ENCODE data around the gene PIM2. TPM values are rescaled to one million over a fixed set of nuclear protein-coding genes. Genes with fewer than 3 reads are reported as not detected.
A peak's percentile ranks its signal among the peaks of the same experiment; 100 is the strongest.

Gene PIM2
- total and polyA plus RNA-seq, 2 experiments from 2014 or later: 4.4 to 4.6 TPM

- H3K79me2 ChIP-seq (ENCODE audit: insufficient read depth): peaks cover 27% of the 10 kb centered on the region
- H3K27me3 ChIP-seq (replicated peaks; ENCODE audit: insufficient read depth): no peaks in the 10 kb centered on the region
- H4K20me1 ChIP-seq (ENCODE audit: insufficient read depth): no peaks in the 10 kb centered on the region
- H3K4me2 ChIP-seq (ENCODE audit: unreplicated experiment): no peak overlapping the region
- no peak overlapping the region for H3K4me3 ChIP-seq
- H3F3A ChIP-seq (ENCODE audit: insufficient read depth): 0 out of 2 replicates have a peak, but pooled peaks cover 5% of the 10 kb centered on the region
- DNase-seq: no peak
- no peaks in the 10 kb centered on the region for H3K9me3 ChIP-seq (ENCODE audit: low read depth)
- no peaks in the 10 kb centered on the region for H3K4me1 ChIP-seq (ENCODE audit: insufficient read depth)
- no peak overlapping the region for H3K27ac ChIP-seq
- H3K9ac ChIP-seq: no peak overlapping the region
- 73 to 100% methylated on average over 3 to 5 of the region's 5 CpGs for WGBS, 2 experiments (ENCODE audit: low coverage in 1 of 2, low lambda C conversion rate in 2 of 2, missing lambda C conversion rate in 2 of 2)
- TF ChIP-seq EZH2phosphoT487 (IDR thresholded peaks at IDR 0.05; ENCODE audit: insufficient read depth, low read depth) (no peak), EZH2 (IDR thresholded peaks at IDR 0.05; ENCODE audit: insufficient read depth, poor library complexity, severe bottlenecking) (no peak)
- no peak overlapping the region for H2AFZ ChIP-seq
- in situ Hi-C loops (cut with MboI): loop anchor here (25.0 kb wide), 1 partner anchor 251 kb away; no protein-coding TSS in a partner anchor
- H3K9me2 ChIP-seq (ENCODE audit: insufficient read depth): no peaks in the 10 kb centered on the region
- H3K36me3 ChIP-seq (ENCODE audit: low read depth): no peaks in the 10 kb centered on the region
Observed at GRCh38 chrX:48913605-48914366, 5.0 kb downstream of the PIM2 start.

- Histone ChIP-seq H3K27me3 (replicated peaks; ENCODE audit: insufficient read depth) (no peaks in the 10 kb centered on the region), H3K9me2 (ENCODE audit: insufficient read depth) (no peaks in the 10 kb centered on the region), H3K4me2 (ENCODE audit: unreplicated experiment) (peak within 1 kb of the TSS; percentile 80), H3K4me3 (peak within 1 kb of the TSS; percentile 93), H4K20me1 (ENCODE audit: insufficient read depth) (no peaks in the 10 kb centered on the region), H3K9ac (peak within 1 kb of the TSS; percentile 100), H3K9me3 (ENCODE audit: low read depth) (no peaks in the 10 kb centered on the region), H3K79me2 (ENCODE audit: insufficient read depth) (peaks cover 41% of the 10 kb centered on the region), H3K36me3 (ENCODE audit: low read depth) (no peaks in the 10 kb centered on the region), H3F3A (ENCODE audit: insufficient read depth) (no peaks in the 10 kb centered on the region), H3K27ac (peak within 1 kb of the TSS; percentile 91), H2AFZ (peak within 1 kb of the TSS; percentile 84), H3K4me1 (ENCODE audit: insufficient read depth) (no peaks in the 10 kb centered on the region)
- DNase-seq: peak; percentile 81
- TF ChIP-seq EZH2 (IDR thresholded peaks at IDR 0.05; ENCODE audit: insufficient read depth, poor library complexity, severe bottlenecking) (no peak), EZH2phosphoT487 (IDR thresholded peaks at IDR 0.05; ENCODE audit: insufficient read depth, low read depth) (no peak)
- 1 to 3% methylated on average over 35 to 56 of the region's 60 CpGs for WGBS, 2 experiments (ENCODE audit: low coverage in 1 of 2, low lambda C conversion rate in 2 of 2, missing lambda C conversion rate in 2 of 2)
- in situ Hi-C loops (cut with MboI): loop anchor here (25.0 kb wide), 1 partner anchor 249 kb away; no protein-coding TSS in a partner anchor
Observed at GRCh38 chrX:48911412-48912182, 7.2 kb downstream of the PIM2 start, which contains the start of gene SLC35A2. TSS of gene SLC35A2 (minus strand) at chrX:48911646. CDS start at chrX:48911636, 10 bp downstream.

- in situ Hi-C loops (cut with MboI): loop anchor here (25.0 kb wide), 1 partner anchor 249 kb away; no protein-coding TSS in a partner anchor
- Histone ChIP-seq H3K9me2 (ENCODE audit: insufficient read depth) (no peaks in the 10 kb centered on the region), H2AFZ (peak overlapping the region; percentile 84), H3K4me2 (ENCODE audit: unreplicated experiment) (peak overlapping the region; percentile 78), H3K79me2 (ENCODE audit: insufficient read depth) (peaks cover 41% of the 10 kb centered on the region), H3K9me3 (ENCODE audit: low read depth) (no peaks in the 10 kb centered on the region), H3F3A (ENCODE audit: insufficient read depth) (no peaks in the 10 kb centered on the region), H3K27me3 (replicated peaks; ENCODE audit: insufficient read depth) (no peaks in the 10 kb centered on the region), H3K9ac (peak overlapping the region; percentile 100), H3K36me3 (ENCODE audit: low read depth) (no peaks in the 10 kb centered on the region), H3K4me1 (ENCODE audit: insufficient read depth) (no peaks in the 10 kb centered on the region), H4K20me1 (ENCODE audit: insufficient read depth) (no peaks in the 10 kb centered on the region), H3K27ac (peak overlapping the region; percentile 91), H3K4me3 (peak overlapping the region; percentile 93)
- peak; percentile 54 for DNase-seq
- 0 to 3% methylated on average over 9 to 12 of the region's 12 CpGs for WGBS, 2 experiments (ENCODE audit: low coverage in 1 of 2, low lambda C conversion rate in 2 of 2, missing lambda C conversion rate in 2 of 2)
- TF ChIP-seq EZH2phosphoT487 (IDR thresholded peaks at IDR 0.05; ENCODE audit: insufficient read depth, low read depth) (no peak), EZH2 (IDR thresholded peaks at IDR 0.05; ENCODE audit: insufficient read depth, poor library complexity, severe bottlenecking) (no peak)
Observed at GRCh38 chrX:48910926-48911411, 7.9 kb downstream of the PIM2 start.

GRCh38 chrX:48909703-48910294 lies 9.0 kb downstream of the PIM2 start:
- Histone ChIP-seq H3K9me3 (ENCODE audit: low read depth) (no peaks in the 10 kb centered on the region), H3K9ac (no peak overlapping the region), H3K4me3 (peak overlapping the region; percentile 93), H3K9me2 (ENCODE audit: insufficient read depth) (no peaks in the 10 kb centered on the region), H3K4me2 (ENCODE audit: unreplicated experiment) (peak overlapping the region; percentile 78), H3K27ac (no peak overlapping the region), H2AFZ (no peak overlapping the region), H3K79me2 (ENCODE audit: insufficient read depth) (peaks cover 41% of the 10 kb centered on the region), H3K36me3 (ENCODE audit: low read depth) (no peaks in the 10 kb centered on the region), H4K20me1 (ENCODE audit: insufficient read depth) (no peaks in the 10 kb centered on the region), H3F3A (ENCODE audit: insufficient read depth) (no peaks in the 10 kb centered on the region), H3K27me3 (replicated peaks; ENCODE audit: insufficient read depth) (no peaks in the 10 kb centered on the region), H3K4me1 (ENCODE audit: insufficient read depth) (no peaks in the 10 kb centered on the region)
- in situ Hi-C loops (cut with MboI): loop anchor here (25.0 kb wide), 1 partner anchor 247 kb away; no protein-coding TSS in a partner anchor
- WGBS, 2 experiments (ENCODE audit: low coverage in 1 of 2, low lambda C conversion rate in 2 of 2, missing lambda C conversion rate in 2 of 2): 95 to 98% methylated on average over 7 to 17 of the region's 17 CpGs
- TF ChIP-seq EZH2 (IDR thresholded peaks at IDR 0.05; ENCODE audit: insufficient read depth, poor library complexity, severe bottlenecking) (no peak), EZH2phosphoT487 (IDR thresholded peaks at IDR 0.05; ENCODE audit: insufficient read depth, low read depth) (no peak)
- DNase-seq: no peak

All from GM23248 (cell line).